ENCODE data around the gene LRRC8B.
"Not testable (repeated sequence)": the region's sequence is repeated elsewhere in the genome, so short reads cannot be mapped to it uniquely, and the experiment has no call there.

Gene LRRC8B

DNA sequence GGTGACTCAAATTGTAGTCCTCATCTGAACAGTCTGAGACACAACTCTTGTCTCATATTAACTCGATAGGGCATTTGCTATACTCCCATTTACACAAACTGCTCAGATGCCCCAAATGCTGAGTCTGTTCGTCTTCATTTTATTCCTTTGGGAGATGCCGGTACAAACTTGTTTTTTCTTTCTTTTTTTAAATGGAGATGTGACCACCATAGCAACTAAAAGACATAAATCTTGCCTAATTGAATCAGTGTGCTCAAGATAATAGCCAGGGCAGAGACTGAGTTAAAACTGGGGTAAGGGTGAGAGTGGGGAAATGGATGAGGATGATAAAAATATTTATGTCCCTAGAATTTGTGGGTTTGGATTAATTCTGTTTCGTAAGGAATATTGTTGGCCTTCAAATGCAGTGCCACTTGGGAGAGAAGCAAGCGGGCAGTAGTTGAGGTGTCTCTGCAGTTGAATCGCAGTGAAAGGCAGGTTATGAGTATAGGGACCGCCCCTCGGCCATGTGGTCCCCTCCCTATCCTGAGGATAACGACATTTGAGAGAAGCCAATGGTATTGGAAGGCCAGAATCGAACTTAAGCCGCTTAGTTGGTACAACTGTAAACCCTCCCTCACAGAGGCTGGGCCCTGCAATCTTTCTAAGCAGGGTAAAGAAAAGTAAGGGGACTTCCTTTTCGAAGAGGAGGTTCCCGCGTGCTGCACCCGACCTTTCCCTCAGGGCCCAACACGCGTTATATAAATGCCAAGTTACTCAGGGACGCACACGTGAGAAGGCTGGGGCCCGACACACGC is 859 bp upstream of the LRRC8B start:
- in situ Hi-C loops (cut with MboI; ENCODE audit: low sequenced_read_pairs): loop anchor here (25.0 kb wide), 1 partner anchor 239 kb away; no protein-coding TSS in a partner anchor

DNA sequence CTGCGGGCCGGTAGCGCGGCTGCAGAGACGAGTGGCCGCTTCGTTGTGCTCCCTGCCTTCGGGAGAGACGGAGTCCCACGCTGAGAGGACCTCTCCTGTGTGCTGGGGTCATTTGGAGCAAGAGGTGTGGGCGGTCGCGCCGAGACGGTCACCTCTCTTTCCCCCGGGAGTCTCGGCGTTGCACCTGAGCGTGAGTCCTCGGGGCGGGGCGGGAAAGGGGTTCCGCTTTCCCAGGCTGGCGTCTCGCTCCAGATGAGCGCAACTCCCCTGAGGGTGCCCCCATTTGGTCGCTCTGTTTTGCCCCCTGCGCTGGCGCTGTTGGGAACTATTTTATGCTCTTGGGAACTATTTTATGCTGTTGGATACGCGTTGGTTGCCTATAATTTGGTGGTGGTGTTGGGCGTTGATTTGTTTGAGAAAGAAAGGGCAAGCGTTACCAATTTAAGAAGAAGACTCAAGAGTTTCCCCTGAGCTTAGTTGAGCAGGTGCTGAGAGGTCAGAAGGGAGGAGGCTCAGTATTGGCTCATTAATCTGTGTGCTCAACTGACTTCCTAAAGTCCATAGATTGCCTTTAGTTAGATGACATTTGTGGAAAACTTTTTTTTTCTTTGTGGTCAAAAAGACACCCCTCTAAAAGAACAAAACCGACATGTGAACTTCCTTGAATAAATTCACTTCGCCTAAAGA is 683 bp downstream of the LRRC8B start:
- in situ Hi-C loops (cut with MboI; ENCODE audit: low sequenced_read_pairs): no loop called here

DNA sequence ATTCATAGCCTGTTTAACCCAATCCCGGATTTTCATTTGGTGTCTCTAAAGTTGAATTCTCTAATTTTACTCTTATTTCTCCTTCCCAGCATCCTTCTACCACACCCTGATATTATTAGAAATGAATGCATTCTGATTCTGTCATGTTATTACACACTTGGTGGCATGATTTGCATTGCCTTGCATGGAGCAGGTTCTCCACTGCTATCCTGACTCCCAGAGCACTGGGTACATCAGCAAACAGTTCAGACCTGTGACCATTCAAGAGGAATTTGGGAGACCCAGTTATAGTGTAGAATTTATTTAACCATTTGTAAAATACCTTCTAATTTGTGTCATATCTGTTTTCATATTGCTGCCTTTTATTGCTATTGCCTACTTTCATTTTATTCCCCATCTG is 2.6 kb downstream of the LRRC8B start:
- in situ Hi-C loops (cut with MboI; ENCODE audit: low sequenced_read_pairs): no loop called here

DNA sequence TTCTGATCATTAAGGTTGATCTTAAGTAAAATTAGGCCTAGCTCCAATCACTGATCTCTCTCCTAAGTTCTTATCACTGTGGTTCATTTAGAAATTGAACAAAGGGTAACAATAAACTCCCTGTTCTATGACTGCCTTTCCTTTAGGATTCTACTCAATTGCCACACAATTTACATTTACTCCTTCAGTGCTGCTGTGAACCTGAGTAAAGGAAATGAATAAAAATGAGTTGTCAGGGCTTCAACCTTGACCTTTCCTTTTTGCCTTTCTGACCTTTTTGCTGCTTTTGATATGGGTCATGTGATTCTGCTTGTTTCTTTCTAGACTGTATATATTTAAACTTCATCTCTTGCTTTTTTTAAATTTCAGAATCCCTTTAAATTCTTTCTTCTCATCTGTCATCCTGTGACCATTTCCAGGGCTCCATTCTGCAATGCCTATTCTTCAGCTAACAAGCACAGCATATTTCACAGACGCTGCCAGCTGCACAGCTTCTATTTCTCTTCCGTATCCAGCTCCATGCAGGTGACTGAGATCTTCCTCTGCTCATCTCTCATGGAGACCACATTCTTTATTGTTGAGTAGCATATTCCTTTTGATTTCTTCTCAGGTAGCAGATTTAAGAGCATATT is 3.2 kb downstream of the LRRC8B start:
- in situ Hi-C loops (cut with MboI; ENCODE audit: low sequenced_read_pairs): no loop called here

DNA sequence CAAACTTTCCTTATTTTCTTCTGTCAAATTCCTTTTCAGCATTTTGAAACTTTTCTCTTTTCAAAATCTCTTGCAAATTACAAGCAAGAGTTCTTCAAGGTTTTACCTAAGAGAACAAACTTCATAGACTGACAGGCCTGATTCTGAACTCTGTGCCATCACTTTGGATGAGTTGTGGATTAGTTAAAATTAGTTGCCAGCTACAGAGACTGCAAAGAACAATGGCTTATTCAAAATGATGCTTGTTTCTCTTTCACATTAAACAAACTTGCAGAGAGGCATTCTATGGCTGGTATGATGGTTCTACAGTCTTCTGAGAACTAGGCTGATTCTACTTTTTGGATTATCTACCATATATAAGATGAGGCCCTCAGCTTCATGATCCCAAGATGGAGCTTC is 3.8 kb downstream of the LRRC8B start:
- in situ Hi-C loops (cut with MboI; ENCODE audit: low sequenced_read_pairs): no loop called here

DNA sequence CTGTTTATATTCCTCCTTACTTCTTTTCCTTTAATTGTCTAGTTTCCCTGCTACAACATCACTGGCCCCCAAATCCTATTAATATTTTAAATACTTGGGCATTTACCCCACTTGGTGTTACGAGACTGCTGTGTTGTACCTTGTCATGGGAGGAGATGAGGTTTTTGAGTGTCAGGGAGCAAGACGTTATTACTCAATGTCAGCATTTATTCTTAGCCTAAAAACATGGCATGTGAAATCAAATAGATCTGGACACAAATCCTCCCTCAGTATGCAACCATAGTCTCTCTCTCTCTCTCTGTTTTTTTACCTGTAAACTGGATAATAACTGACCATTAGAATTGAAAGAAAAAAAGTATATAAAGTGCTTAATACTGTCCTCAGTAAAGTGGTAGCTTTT is 4.6 kb downstream of the LRRC8B start:
- in situ Hi-C loops (cut with MboI; ENCODE audit: low sequenced_read_pairs): no loop called here

DNA sequence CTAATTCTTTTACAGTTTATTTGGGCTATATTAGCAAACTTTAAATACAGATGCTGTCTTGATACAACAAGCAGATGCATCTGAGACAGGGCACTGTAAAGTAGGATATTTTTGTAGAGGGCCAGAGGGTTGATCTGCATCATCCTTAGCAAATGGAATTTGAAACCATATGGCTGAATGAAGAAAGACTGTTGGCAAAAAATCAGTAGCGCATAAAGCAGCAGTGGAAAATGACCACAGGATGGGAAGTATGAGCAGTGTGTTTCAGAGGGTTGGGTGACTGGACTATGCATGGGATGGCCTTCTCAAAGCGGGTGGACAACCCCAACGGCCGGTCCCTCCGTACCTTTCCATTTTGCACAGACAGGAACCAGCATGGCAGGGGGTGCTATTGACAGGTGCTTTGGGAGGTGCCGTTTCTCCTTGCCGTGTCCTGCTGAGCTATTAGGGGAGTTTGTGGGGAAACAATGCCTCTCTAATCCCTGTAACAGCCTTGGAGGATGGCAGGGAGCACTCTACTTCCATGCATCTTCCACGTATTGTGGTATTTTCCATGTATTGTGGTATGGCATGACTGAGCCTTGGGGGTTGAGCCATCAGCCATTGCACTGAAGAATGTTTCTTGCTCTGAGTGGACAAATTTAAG is 5.9 kb downstream of the LRRC8B start:
- in situ Hi-C loops (cut with MboI; ENCODE audit: low sequenced_read_pairs): no loop called here

DNA sequence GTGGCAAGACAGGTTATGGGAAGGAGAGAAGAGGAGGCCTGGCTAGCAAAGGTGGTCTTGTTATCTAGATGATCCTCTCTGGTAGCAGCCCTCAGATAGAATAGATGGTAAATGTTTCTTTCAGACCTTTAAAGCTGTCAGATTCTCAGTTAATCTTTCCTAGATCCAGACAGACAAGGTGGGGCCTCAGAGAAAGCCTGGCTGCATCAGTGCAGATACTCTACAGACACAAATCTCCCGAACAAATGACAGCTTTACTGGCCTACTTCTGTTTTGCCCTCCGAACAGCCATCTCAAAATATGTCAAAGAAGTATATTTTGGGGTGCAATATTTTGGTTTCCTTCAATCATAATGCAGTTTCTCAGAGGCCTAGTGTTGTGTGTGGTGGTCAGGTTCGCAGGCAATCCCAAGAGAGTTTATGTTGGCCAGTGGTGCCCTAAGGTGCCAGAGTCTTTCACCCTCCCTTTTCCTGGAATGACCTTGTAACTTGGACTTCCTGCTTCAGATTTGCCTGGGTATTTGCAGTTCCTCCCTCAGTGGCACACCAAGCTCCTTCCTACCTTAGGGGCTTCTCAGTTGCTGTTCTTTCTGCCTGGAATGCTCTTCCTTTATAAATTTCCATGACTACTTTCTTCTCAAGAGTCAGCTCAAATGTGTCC is 7.0 kb downstream of the LRRC8B start:
- in situ Hi-C loops (cut with MboI; ENCODE audit: low sequenced_read_pairs): no loop called here

DNA sequence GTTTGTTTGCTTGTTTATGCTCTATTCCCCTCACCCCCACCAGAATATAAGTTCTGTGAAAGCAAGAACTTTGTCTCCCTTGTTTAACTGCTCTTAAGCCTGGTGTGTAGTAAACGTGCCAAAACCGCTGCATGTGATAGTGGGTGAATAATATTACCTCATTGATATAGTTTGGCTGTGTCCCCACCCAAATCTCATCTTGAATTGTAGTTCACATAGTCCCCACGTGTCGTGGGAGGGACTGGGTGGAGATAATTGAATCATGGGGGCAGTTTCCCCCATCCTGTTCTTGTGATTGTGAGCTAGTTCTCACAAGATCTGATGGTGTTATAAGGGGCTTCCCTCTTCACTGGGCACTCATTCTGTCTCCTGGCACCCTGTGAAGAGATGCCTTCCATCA is 7.6 kb downstream of the LRRC8B start:
- in situ Hi-C loops (cut with MboI; ENCODE audit: low sequenced_read_pairs): no loop called here

DNA sequence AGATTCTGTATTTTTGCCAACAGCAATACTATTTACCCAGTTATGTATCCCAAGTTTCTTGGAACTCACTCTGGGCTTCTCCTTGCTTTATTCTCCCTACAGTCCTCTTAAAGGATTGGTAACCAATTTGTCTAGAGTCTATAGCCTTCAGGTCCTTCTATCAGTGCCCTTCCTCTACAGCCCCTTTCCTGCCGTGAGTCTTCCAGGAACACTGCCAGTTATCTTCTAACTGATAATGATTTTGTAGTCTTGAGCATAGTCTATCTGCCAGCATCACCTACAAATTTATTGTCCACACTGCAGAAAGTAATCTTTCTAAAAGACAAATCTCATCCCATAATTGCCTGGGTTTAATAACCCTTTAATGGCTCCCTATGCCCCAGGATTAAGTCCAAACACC is 8.2 kb downstream of the LRRC8B start:
- in situ Hi-C loops (cut with MboI; ENCODE audit: low sequenced_read_pairs): no loop called here

DNA sequence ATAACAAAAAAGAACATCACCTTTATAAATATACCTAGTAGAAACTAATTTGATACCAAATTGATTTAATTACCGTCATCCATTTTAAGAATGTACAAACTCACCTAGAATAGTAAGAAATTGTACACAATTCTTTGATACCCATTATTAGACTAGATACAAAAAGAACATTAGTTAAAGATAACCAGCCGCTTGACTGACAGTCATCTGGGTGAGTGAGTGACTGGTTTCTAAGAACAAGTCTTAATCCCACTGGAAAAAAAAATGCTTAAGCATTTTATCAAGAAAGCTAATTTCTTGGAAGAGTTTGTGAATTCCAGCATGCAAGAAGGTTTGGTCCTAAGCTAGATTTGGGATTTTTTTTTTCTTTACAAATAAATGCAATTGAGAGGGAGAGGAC is 10.9 kb downstream of the LRRC8B start:
- in situ Hi-C loops (cut with MboI; ENCODE audit: low sequenced_read_pairs): no loop called here

DNA sequence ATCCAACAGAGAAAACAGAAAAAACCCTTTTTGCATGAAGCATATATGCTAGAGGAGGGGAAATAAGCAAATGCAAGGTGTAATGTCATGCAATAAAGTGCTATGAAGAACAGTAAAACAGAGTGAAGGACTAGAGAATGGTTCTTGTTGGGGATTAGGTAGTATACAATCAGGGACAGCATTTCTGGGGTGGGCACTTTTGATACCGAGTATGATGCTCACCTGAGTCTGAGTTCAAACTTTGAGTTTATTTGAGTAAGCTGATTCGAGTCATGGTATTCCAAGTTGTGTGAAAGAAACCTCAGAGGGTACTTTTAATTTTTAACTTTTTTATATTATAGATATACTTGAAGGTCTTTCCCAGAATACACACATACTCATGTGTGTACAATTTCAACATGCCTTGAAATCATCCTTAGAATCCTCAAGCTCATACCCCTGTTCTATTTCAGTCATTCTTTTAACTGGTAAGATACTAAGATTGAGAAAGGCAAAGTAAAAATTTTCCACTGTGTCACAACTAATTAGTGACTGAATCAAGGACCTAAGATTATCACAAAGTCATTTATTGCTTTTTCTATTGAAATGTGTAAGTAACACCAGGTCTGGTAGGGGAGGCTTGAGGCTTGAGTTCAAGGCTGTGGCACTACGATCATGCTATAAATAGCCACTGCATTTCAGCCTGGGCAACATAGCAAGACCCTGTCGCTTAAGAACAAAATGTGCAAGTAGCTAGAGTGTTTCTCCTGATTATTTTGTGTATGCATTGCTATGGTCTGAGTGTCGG is 12.1 kb downstream of the LRRC8B start:
- in situ Hi-C loops (cut with MboI; ENCODE audit: low sequenced_read_pairs): no loop called here

DNA sequence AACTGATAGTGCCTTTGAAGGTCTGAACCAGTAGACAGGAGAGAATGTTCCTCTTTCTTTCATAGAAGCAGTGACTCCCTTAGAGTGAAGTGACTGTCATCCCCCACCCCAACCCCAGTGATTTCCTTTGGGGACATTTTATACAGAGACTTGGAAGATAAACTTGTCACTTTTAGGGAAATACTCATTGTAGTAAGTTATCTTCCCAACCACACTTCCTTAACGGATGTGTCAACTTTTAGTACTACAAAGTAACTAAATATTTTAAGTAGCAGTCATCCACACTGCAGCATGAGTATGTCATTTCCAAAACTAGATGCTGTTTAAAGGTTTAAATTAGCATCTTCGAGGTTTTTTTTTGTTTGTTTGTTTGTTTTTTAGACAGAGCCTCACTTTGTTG is 13.7 kb downstream of the LRRC8B start:
- in situ Hi-C loops (cut with MboI; ENCODE audit: low sequenced_read_pairs): no loop called here

DNA sequence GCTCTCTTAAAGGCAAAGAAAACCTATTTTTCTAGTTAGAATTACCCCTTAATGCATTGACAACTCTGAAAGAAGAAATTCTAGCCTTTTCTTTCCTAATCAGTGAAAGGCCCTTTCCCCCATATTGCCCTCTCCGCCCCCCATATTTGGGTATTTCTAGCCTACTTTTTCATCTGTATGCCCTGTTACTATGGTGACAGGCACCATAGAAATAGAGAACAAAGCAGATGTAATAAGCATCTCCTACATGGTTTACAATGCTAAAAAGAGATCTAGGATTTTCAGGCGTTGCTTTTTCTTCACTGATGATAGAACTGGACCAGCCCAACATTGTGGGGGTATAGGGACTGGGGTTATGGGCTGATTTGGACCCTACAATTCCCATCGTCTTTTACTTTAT is 14.5 kb downstream of the LRRC8B start:
- in situ Hi-C loops (cut with MboI; ENCODE audit: low sequenced_read_pairs): no loop called here

DNA sequence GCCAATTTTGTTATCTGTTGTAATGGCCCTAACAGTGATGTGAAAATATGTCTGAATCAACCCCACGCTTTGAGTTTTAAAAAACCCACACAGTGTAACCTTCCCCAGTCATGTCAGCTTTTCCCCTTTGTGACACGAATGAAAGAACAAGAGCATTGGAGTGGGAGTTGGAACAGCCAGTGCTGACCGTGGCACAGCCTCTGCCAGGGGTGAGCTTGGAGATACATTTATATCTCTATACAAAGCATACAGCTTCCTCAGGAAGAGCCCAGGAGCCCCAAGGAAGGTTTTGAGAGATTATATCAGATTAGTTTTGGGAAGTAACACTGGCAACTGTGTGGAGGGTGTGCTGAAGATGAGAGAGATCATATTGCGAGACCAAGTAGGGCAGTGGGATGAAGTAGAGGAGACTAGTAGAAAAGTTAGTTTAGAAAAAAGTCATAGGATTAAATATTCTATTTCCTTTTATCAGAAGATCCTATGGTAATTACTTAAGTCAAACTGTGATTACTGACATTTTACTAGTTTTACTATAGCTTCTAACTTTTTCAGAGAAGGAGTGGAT is 15.9 kb downstream of the LRRC8B start:
- in situ Hi-C loops (cut with MboI; ENCODE audit: low sequenced_read_pairs): no loop called here

DNA sequence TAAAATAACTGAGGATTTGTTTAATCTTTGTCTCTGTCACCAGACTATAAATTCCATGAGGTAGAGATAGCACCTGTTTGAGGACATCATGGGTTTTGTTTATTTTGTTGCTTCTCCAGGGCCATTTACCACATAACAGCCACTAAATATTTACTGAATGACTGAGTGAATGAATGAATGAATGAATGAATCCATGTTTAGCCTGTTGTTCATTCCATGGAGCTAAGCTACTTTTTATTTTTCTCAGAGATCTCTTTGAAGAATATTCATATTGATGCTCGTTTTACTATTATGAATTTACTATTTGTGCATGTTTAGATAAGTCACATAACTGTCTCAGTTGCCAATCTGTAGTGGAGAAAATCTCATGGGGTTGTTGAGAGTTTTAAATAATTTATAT is 17.7 kb downstream of the LRRC8B start:
- in situ Hi-C loops (cut with MboI; ENCODE audit: low sequenced_read_pairs): no loop called here

DNA sequence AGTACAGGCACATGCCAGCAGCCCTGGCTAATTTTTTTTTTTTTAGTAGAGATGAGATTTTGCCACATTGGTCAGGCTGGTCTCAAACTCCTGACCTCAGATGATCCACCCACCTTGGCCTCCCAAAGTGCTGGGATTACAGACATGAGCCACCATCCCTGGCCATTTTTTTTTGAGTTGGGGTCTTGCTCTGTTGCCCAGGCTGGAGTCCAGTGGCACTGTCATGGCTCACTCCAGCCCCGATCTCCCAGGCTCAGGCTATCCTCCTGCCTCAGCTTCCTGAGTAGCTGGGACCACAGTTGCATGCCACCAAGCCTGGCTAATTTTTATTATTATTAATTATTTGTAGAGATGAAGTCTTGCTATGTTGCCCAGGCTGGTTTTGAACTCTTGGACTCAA is 19.0 kb downstream of the LRRC8B start:
- in situ Hi-C loops (cut with MboI; ENCODE audit: low sequenced_read_pairs): not testable (repeated sequence)

DNA sequence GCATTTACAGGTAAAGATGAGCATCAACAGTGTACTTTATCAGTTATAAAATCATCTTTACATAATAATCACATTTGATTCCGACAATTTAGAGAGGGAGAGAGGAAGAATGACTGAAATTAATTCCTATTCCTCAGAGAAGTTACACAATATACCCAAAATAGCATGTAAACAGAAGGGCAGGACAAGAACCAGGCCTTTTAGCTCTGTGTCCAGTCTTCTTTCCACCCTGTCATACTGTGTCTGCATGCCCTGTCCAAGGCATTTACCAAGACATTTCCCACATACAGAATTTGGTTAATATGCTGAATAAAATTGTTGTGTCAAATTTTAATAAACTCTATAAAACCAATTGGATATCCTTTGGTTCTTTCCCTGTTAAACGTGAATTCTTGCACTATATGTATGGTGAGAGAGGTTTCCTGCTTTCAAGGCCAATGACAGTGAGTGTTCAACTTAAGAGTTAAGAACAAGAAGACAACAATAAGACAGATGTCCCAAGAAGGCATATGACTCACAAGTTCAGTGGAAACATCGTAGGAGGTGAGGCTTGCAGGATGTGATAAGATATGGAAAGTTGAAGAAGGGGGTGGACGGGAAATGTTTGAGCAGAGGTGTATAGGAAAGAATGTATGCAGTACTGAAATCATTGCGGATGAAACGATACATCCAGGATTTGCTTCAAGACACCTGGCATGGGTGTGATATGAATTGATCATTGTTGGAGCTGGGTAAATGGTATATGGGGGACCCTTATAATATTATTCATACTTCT is 20.8 kb downstream of the LRRC8B start:
- in situ Hi-C loops (cut with MboI; ENCODE audit: low sequenced_read_pairs): no loop called here

All from HL-60/S4 treated with phorbol 12-myristate 13-acetate at 8.2 ng/mL for 4 days and 3 days (cell line).